Measurements from ENCODE around the gene HSPA4L. TPM values are rescaled to one million over a fixed set of nuclear protein-coding genes. Genes with fewer than 3 reads are reported as not detected.

HSPA4L gene
- total RNA-seq, 1 experiment from 2014 or later, result 5.3 TPM

- H2BK20ac ChIP-seq (ENCODE audit: low read depth, low read length, poor library complexity, severe bottlenecking), result no peak overlapping the region
- H3K9me3 ChIP-seq (ENCODE audit: control insufficient read depth, low read depth, low read length), result no peaks in the 10 kb centered on the region
- Mint-ChIP-seq H3K27me3 (ENCODE audit: low read depth) (0 out of 2 replicates have a peak, but pooled peaks cover 2% of the 10 kb centered on the region), H3K9me3 (no peaks in the 10 kb centered on the region), H3K4me1 (peaks cover 3 to 7% of the 10 kb centered on the region in 2 experiments; a peak in 3 of 4 replicates), H3K27ac (no peak overlapping the region), H3K36me3 (ENCODE audit: insufficient read depth in 1 of 3, low read depth in 3 of 3) (no peaks in the 10 kb centered on the region), H3K4me3 (no peak overlapping the region)
- no peaks in the 10 kb centered on the region for H3K23me2 ChIP-seq (ENCODE audit: insufficient read length, low read depth, low read length, poor library complexity, severe bottlenecking)
- no peak overlapping the region for H3K27ac ChIP-seq (ENCODE audit: insufficient read length, low read depth, low read length)
- H2BK120ac ChIP-seq (ENCODE audit: low read depth, low read length, poor library complexity, severe bottlenecking), result no peak overlapping the region
- H3K9ac ChIP-seq (ENCODE audit: extremely low read depth, insufficient read length, low read length), result no peak overlapping the region
- DNase-seq, result no peak
- WGBS (ENCODE audit: extremely low coverage, insufficient read length, low lambda C conversion rate), result 100% methylated on average over 1 of the region's 10 CpGs
- H3K4ac ChIP-seq (ENCODE audit: low read depth, low read length), result no peak overlapping the region
- no peak for TF ChIP-seq CTCF (conservative IDR thresholded peaks at IDR 0.05)
- no peaks in the 10 kb centered on the region for H3K79me1 ChIP-seq (ENCODE audit: insufficient read depth, low read depth, low read length, poor library complexity, severe bottlenecking)
- no peak overlapping the region for H2AK5ac ChIP-seq (ENCODE audit: insufficient read length, low read length)
- H2BK12ac ChIP-seq (ENCODE audit: insufficient read length, low read depth, low read length), result no peak overlapping the region
- H3K79me2 ChIP-seq (ENCODE audit: insufficient read depth, low read length), result no peaks in the 10 kb centered on the region
- H2BK15ac ChIP-seq (ENCODE audit: low read depth, low read length), result no peak overlapping the region
- H3K4me1 ChIP-seq (ENCODE audit: insufficient read depth, low read length), result no peaks in the 10 kb centered on the region
- H3K23ac ChIP-seq (ENCODE audit: insufficient read length, low read depth, low read length), result no peak overlapping the region
- no peak overlapping the region for H3K14ac ChIP-seq (ENCODE audit: insufficient read depth, low read length)
- H3K18ac ChIP-seq (ENCODE audit: insufficient read length, low read depth, low read length), result no peak overlapping the region
- no peak overlapping the region for H2BK5ac ChIP-seq (ENCODE audit: insufficient read length, low read length)
- no peak overlapping the region for H4K91ac ChIP-seq (ENCODE audit: insufficient read length, low read depth, low read length)
- H3T11ph ChIP-seq (ENCODE audit: low read length), result no peak overlapping the region
- no peak overlapping the region for H4K5ac ChIP-seq (ENCODE audit: insufficient read length, low read depth, low read length)
- H3K56ac ChIP-seq (ENCODE audit: insufficient read length, low read depth, low read length), result no peak overlapping the region
- H4K20me1 ChIP-seq (ENCODE audit: control insufficient read depth, insufficient read depth, insufficient read length), result no peaks in the 10 kb centered on the region
- H3K4me2 ChIP-seq (ENCODE audit: insufficient read depth, insufficient read length, low read length), result no peak overlapping the region
- H4K8ac ChIP-seq (replicated peaks; ENCODE audit: insufficient read length, low read depth, low read length), result no peak overlapping the region
- no peaks in the 10 kb centered on the region for H3K27me3 ChIP-seq (ENCODE audit: insufficient read depth, low read length)
- H2AFZ ChIP-seq (ENCODE audit: low read length), result no peak overlapping the region
These were observed 9.1 kb upstream of the HSPA4L start for GRCh38 chr4:127772769-127773671.
